Measurements from ENCODE around the gene CDK11A. TPM values are rescaled to one million over a fixed set of nuclear protein-coding genes. Genes with fewer than 3 reads are reported as not detected.
"Not testable (repeated sequence)": the region's sequence is repeated elsewhere in the genome, so short reads cannot be mapped to it uniquely, and the experiment has no call there.

CDK11A gene
- polyA plus RNA-seq, 1 of the 3 experiments (the other 2 are of a cell fraction): 24.0 TPM

- 56% methylated on average over 5 of the region's 26 CpGs for WGBS (ENCODE audit: low lambda C conversion rate)
- DNase-seq; H3K9me3 ChIP-seq; CTCF ChIA-PET; H3K4me1 ChIP-seq (ENCODE audit: control insufficient read depth in 1 of 2, insufficient read depth in 2 of 2, low read depth in 1 of 2, low read length in 1 of 2); H3K4me2 ChIP-seq; H3K36me3 ChIP-seq (replicated peaks in 1 of 2; ENCODE audit: control insufficient read depth in 1 of 2, insufficient read depth in 2 of 2, low read length in 1 of 2); H3K9ac ChIP-seq; H3K27me3 ChIP-seq (ENCODE audit: insufficient read depth); H3F3A ChIP-seq (replicated peaks; ENCODE audit: insufficient read depth); H3K27ac ChIP-seq (ENCODE audit: low read depth in 2 of 2, low read length in 1 of 2); H3K9me2 ChIP-seq; H2AFZ ChIP-seq (ENCODE audit: low read depth); POLR2A ChIA-PET; H3K79me2 ChIP-seq (ENCODE audit: insufficient read depth); H4K20me1 ChIP-seq (ENCODE audit: insufficient read depth); H3K4me3 ChIP-seq (ENCODE audit: low read depth in 2 of 2, low read length in 1 of 2): not testable (repeated sequence)
These were observed 26.6 kb downstream of the CDK11A start for GRCh38 chr1:1697358-1698183.

- POLR2A ChIA-PET, H3K9me2 ChIP-seq, DNase-seq: not testable (repeated sequence)
These were observed 27.5 kb downstream of the CDK11A start for GRCh38 chr1:1696431-1697357.

GRCh38 chr1:1692714-1693647, 31.2 kb downstream of the CDK11A start, which contains the start of gene SLC35E2B:
TSS of gene SLC35E2B (minus strand) at chr1:1692795. CDS start at chr1:1676699, 16,096 bp downstream.
- H3F3A ChIP-seq (replicated peaks; ENCODE audit: insufficient read depth); H3K9me3 ChIP-seq; H3K27me3 ChIP-seq (ENCODE audit: insufficient read depth); H3K36me3 ChIP-seq (replicated peaks in 1 of 2; ENCODE audit: control insufficient read depth in 1 of 2, insufficient read depth in 2 of 2, low read length in 1 of 2); CTCF ChIA-PET; H2AFZ ChIP-seq (ENCODE audit: low read depth); H4K20me1 ChIP-seq (ENCODE audit: insufficient read depth); H3K4me2 ChIP-seq; H3K9me2 ChIP-seq; H3K4me1 ChIP-seq (ENCODE audit: control insufficient read depth in 1 of 2, insufficient read depth in 2 of 2, low read depth in 1 of 2, low read length in 1 of 2): not testable (repeated sequence)
- peak within 1 kb of the TSS; percentile 39 to 55; a peak in 2 of 4 replicates for H3K4me3 ChIP-seq (ENCODE audit: low read depth in 2 of 2, low read length in 1 of 2)
- peaks cover 15% of the 10 kb centered on the region for H3K79me2 ChIP-seq (ENCODE audit: insufficient read depth)
- peak; percentile 78 for DNase-seq
- POLR2A ChIA-PET: interaction anchor here (0.6 kb wide), 1 partner anchor 114 kb away, joined by 3 read pairs; no protein-coding TSS in a partner anchor
- H3K9ac ChIP-seq: peak within 1 kb of the TSS; percentile 66; the same call in 1 of the 2 replicates
- H3K27ac ChIP-seq (ENCODE audit: low read depth in 2 of 2, low read length in 1 of 2): peak within 1 kb of the TSS; percentile 56 to 87
- no CpG with 5 or more reads among the region's 98 CpGs for WGBS (ENCODE audit: low lambda C conversion rate)
- TF ChIP-seq MAX (IDR thresholded peaks at IDR 0.05; ENCODE audit: low read depth) (peak; percentile 62; the same call in 1 of the 2 replicates), EP300 (IDR thresholded peaks at IDR 0.05; ENCODE audit: borderline replicate concordance in 1 of 2, low read depth in 1 of 2, low read length in 1 of 2) (peak in 1 of 2 experiments; percentile 62; a peak in 2 of 4 replicates), JUND (IDR thresholded peaks at IDR 0.05) (peak; percentile 53)

More at GRCh38 chr1:1696431-1697357, 27.5 kb downstream of the CDK11A start:
- H2AFZ ChIP-seq (ENCODE audit: low read depth); H3K36me3 ChIP-seq (replicated peaks in 1 of 2; ENCODE audit: control insufficient read depth in 1 of 2, insufficient read depth in 2 of 2, low read length in 1 of 2); CTCF ChIA-PET; H3K4me3 ChIP-seq (ENCODE audit: low read depth in 2 of 2, low read length in 1 of 2); H3K4me1 ChIP-seq (ENCODE audit: control insufficient read depth in 1 of 2, insufficient read depth in 2 of 2, low read depth in 1 of 2, low read length in 1 of 2); H3K27me3 ChIP-seq (ENCODE audit: insufficient read depth); H3K9ac ChIP-seq; H3K4me2 ChIP-seq; H3K9me3 ChIP-seq; H3F3A ChIP-seq (replicated peaks; ENCODE audit: insufficient read depth); H3K27ac ChIP-seq (ENCODE audit: low read depth in 2 of 2, low read length in 1 of 2); H3K79me2 ChIP-seq (ENCODE audit: insufficient read depth); H4K20me1 ChIP-seq (ENCODE audit: insufficient read depth): not testable (repeated sequence)
- WGBS (ENCODE audit: low lambda C conversion rate): 92% methylated on average over 8 of the region's 23 CpGs

DNA sequence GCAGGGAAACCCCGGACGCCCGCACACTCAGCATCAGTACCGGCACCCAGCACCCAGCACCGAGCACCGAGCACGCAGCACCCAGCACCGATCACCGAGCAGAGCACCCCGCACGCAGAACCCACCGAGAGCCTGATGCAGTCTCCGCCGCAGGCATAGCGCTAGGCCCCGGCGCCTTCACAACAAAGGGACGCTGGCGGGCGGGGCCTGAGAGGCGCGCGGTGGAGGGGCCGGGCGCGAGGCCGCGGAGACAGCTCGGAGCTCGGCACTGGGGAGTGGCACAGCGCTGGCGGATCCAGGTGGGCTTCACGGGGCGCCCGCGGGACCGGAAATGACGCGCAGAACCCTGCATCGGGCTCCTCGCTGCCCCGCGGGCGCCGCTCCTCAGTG, 31.8 kb downstream of the CDK11A start:
- H4K20me1 ChIP-seq (ENCODE audit: insufficient read depth); CTCF ChIA-PET; H3K36me3 ChIP-seq (replicated peaks in 1 of 2; ENCODE audit: control insufficient read depth in 1 of 2, insufficient read depth in 2 of 2, low read length in 1 of 2); H3K4me1 ChIP-seq (ENCODE audit: control insufficient read depth in 1 of 2, insufficient read depth in 2 of 2, low read depth in 1 of 2, low read length in 1 of 2); H3K27me3 ChIP-seq (ENCODE audit: insufficient read depth); H3K4me2 ChIP-seq; H3F3A ChIP-seq (replicated peaks; ENCODE audit: insufficient read depth); H3K9me3 ChIP-seq; H2AFZ ChIP-seq (ENCODE audit: low read depth); H3K9me2 ChIP-seq; DNase-seq: not testable (repeated sequence)
- H3K4me3 ChIP-seq (ENCODE audit: low read depth in 2 of 2, low read length in 1 of 2): peak overlapping the region; percentile 39 to 55; a peak in 2 of 4 replicates
- peaks cover 22% of the 10 kb centered on the region for H3K79me2 ChIP-seq (ENCODE audit: insufficient read depth)
- POLR2A ChIA-PET: interaction anchor here (0.6 kb wide), 1 partner anchor 114 kb away, joined by 3 read pairs; no protein-coding TSS in a partner anchor
- WGBS (ENCODE audit: low lambda C conversion rate): under 1% methylated on average over 23 of the region's 45 CpGs
- peak overlapping the region; percentile 56 to 87 for H3K27ac ChIP-seq (ENCODE audit: low read depth in 2 of 2, low read length in 1 of 2)
- H3K9ac ChIP-seq: peak overlapping the region; percentile 66; the same call in 1 of the 2 replicates

- H3K9me2 ChIP-seq; H3K4me2 ChIP-seq; H3F3A ChIP-seq (replicated peaks; ENCODE audit: insufficient read depth); H3K4me1 ChIP-seq (ENCODE audit: control insufficient read depth in 1 of 2, insufficient read depth in 2 of 2, low read depth in 1 of 2, low read length in 1 of 2); H4K20me1 ChIP-seq (ENCODE audit: insufficient read depth); H3K9me3 ChIP-seq; H3K9ac ChIP-seq; H3K27me3 ChIP-seq (ENCODE audit: insufficient read depth); H2AFZ ChIP-seq (ENCODE audit: low read depth); H3K36me3 ChIP-seq (replicated peaks in 1 of 2; ENCODE audit: control insufficient read depth in 1 of 2, insufficient read depth in 2 of 2, low read length in 1 of 2); DNase-seq; CTCF ChIA-PET; H3K27ac ChIP-seq (ENCODE audit: low read depth in 2 of 2, low read length in 1 of 2); POLR2A ChIA-PET: not testable (repeated sequence)
- no CpG with 5 or more reads among the region's 16 CpGs for WGBS (ENCODE audit: low lambda C conversion rate)
- peak overlapping the region in 1 of 2 experiments; percentile 36; a peak in 2 of 4 replicates for H3K4me3 ChIP-seq (ENCODE audit: low read depth in 2 of 2, low read length in 1 of 2)
- peaks cover 31% of the 10 kb centered on the region for H3K79me2 ChIP-seq (ENCODE audit: insufficient read depth)
These were observed 32.7 kb downstream of the CDK11A start for GRCh38 chr1:1691443-1691842.

All from SK-N-SH (cell line).